Right atrium auricular region (tissue), 2 donors: ENCODE results near the gene DCAF8L1. TPM values are rescaled to one million over a fixed set of nuclear protein-coding genes. Genes with fewer than 3 reads are reported as not detected.

ENCODE experiments used
- DNase-seq: peaks from one replicate; pipeline ENCODE4 v3.0.0-alpha.2; 2019; ENCODE audit warnings: low spot score
- H3K27ac ChIP-seq, 2 donors: fragments of 200-600 bp; sonication (generic); 1 replicate in 1 of 2; 2 replicates in 1 of 2; pipeline ENCODE4 v1.5.1; 2016 to 2019
- H3K27me3 ChIP-seq, 2 donors: fragments of 200-600 bp; sonication (generic); one replicate each; pipeline versions ENCODE4 v1.5.1 to v1.6.0; 2017 to 2019
- H3K36me3 ChIP-seq: fragments of 200-600 bp; sonication (generic); one replicate; pipeline ENCODE4 v1.5.1; 2016
- H3K4me1 ChIP-seq, 2 donors: fragments of 200-600 bp; sonication (generic); one replicate each; pipeline versions ENCODE4 v1.5.1 to v1.6.0; 2017 to 2019
- H3K4me3 ChIP-seq, 2 donors: fragments of 200-600 bp; sonication (generic); 1 replicate in 1 of 2; 2 replicates in 1 of 2; pipeline ENCODE4 v1.5.1; 2017 to 2019; ENCODE audit warnings: mild to moderate bottlenecking in 1 of 2, moderate library complexity in 1 of 2
- H3K9me3 ChIP-seq, 2 donors: fragments of 200-600 bp; sonication (generic); one replicate each; pipeline ENCODE4 v1.5.1; 2019
- total RNA-seq, 2 donors: library from RNA; depleted of rRNA; stranded (reverse); fragments of >200 nt; gene quantifications; one replicate each; pipeline ENCODE4 v1.1.0, GENCODE V29; 2016
- TF ChIP-seq, protein P1 (sequence below), 2 donors: fragments of 200-600 bp; sonication (generic); IDR thresholded peaks; one replicate each; pipeline ENCODE4 v1.5.1; 2019; ENCODE audit warnings: antibody characterized with exemption in 2 of 2

DCAF8L1 gene
- total RNA-seq: not detected

DNA sequence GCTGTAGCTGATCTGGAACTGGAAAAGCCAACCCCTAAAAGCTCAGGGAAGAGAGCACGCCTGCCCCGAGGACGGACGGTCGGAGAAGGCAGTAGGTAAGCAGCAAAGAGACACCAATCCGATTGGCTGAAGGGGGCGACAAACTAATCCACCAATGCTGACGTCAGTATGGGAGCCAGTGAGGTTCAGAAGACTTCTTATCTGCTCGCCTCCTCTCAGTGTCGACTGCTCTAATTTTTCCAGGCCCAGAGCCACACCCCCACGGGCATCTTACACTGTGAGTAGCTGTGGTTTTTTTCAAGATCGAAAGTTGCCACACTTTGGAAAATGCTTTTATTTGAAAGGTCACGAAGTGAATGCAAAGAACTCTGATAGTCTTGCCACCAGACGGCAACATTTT lies at the start of gene DCAF8L1:
Gene DCAF8L1 (minus strand): TSS at position 101 of the 400 bp plus-strand sequence. CDS start 115 bp downstream, outside the sequence.
- Histone ChIP-seq H3K27ac (no peak within 1 kb of the TSS), H3K9me3 (no peaks in the 10 kb centered on the region), H3K4me1 (no peaks in the 10 kb centered on the region), H3K36me3 (no peaks in the 10 kb centered on the region), H3K4me3 (no peak within 1 kb of the TSS), H3K27me3 (no peaks in the 10 kb centered on the region)
- no peak for DNase-seq
- TF ChIP-seq, protein P1, sequence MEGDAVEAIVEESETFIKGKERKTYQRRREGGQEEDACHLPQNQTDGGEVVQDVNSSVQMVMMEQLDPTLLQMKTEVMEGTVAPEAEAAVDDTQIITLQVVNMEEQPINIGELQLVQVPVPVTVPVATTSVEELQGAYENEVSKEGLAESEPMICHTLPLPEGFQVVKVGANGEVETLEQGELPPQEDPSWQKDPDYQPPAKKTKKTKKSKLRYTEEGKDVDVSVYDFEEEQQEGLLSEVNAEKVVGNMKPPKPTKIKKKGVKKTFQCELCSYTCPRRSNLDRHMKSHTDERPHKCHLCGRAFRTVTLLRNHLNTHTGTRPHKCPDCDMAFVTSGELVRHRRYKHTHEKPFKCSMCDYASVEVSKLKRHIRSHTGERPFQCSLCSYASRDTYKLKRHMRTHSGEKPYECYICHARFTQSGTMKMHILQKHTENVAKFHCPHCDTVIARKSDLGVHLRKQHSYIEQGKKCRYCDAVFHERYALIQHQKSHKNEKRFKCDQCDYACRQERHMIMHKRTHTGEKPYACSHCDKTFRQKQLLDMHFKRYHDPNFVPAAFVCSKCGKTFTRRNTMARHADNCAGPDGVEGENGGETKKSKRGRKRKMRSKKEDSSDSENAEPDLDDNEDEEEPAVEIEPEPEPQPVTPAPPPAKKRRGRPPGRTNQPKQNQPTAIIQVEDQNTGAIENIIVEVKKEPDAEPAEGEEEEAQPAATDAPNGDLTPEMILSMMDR (IDR thresholded peaks at IDR 0.05): no peak

DNA sequence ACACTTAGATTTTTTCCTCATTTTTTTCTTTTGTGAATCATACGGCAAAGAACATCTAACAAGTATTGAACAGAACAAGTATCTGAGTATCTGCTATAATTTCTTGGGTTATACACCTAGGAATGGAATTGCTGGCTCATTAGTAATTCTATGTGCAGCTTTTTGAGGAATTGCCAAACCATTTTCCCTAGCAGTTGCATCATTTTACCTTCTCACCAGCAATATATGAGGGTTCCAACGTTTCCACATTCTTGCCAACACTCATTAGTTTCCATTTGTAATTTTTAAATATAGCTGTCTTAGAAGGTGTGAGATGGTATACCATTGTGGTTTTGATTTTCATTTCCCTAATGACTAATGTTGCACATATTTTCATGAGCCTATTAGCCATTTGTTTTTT lies 41.1 kb upstream of the DCAF8L1 start:
- Histone ChIP-seq H3K36me3 (no peaks in the 10 kb centered on the region), H3K4me3 (no peak overlapping the region), H3K27ac (no peak overlapping the region), H3K9me3 (peaks cover 0 to 7% of the 10 kb centered on the region in 2 donors), H3K27me3 (no peaks in the 10 kb centered on the region), H3K4me1 (no peaks in the 10 kb centered on the region)
- TF ChIP-seq, protein P1 (IDR thresholded peaks at IDR 0.05): no peak
- DNase-seq: no peak

DNA sequence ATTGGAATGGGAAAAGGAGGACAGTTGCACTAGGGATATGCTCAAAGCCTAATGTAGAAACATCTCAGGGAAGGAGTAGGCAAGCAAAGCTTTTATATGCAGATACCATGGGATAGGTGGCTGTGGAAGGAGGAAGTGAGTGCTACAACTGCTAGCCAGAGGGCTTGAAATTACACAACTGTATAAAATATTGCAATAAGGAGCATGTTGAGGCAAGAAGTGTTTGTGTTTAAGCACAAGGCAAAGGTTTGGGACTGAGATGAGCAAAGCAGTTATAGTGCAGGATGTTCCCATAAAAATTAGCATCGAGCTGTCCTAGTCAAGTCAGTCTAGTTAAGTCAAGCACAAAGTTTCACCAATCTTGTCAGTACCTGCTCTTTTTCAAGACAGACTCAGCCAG lies 35.6 kb upstream of the DCAF8L1 start:
- TF ChIP-seq, protein P1 (IDR thresholded peaks at IDR 0.05): no peak
- Histone ChIP-seq H3K27me3 (no peaks in the 10 kb centered on the region), H3K4me1 (no peaks in the 10 kb centered on the region), H3K27ac (no peak overlapping the region), H3K36me3 (no peaks in the 10 kb centered on the region), H3K9me3 (no peaks in the 10 kb centered on the region), H3K4me3 (no peak overlapping the region)
- no peak for DNase-seq

DNA sequence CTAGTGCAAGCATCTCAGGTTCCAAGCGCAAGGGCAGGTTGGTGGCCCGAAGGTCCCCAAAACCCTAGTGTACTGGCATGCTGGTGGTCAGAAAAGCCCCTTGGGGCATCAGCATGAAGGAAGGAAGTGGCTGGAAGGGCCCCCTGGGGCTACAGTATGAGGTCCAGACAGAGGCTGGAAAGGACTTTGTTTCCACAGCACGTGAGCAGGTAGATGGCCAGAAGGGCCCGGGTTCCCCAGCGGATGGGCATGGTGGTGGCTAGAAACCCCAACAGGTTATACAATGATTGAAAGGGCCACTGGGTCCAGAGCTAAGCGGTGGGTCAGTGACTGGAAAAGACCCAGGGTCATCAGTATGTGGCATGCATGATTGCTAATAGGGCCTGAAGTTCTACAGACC lies 34.7 kb upstream of the DCAF8L1 start:
- TF ChIP-seq, protein P1 (IDR thresholded peaks at IDR 0.05): no peak
- H3K27me3 ChIP-seq: no peaks in the 10 kb centered on the region
- H3K36me3 ChIP-seq: no peaks in the 10 kb centered on the region
- no peak overlapping the region for H3K27ac ChIP-seq
- no peak for DNase-seq
- no peaks in the 10 kb centered on the region for H3K9me3 ChIP-seq
- no peaks in the 10 kb centered on the region for H3K4me1 ChIP-seq
- H3K4me3 ChIP-seq: no peak overlapping the region

DNA sequence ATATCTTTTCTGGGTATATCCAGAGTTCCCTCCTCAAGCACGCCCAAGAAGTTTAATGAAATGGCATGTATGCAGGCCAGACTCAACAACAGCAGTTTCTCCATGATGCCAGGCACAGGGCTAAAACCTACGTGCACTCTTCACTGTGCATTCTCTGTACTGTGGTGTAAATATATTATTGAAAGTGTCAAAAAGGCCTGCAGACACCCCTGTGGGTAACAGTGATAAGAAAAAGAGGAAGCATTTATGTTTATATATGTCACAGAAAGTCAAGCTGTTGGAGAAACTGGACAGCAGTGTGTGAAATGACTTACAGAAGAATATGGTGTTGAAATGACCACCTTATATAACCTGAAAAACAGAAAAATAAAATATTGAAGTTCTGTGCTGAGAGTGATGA lies 29.6 kb upstream of the DCAF8L1 start:
- H3K27ac ChIP-seq: no peak overlapping the region
- no peak overlapping the region for H3K4me3 ChIP-seq
- no peaks in the 10 kb centered on the region for H3K36me3 ChIP-seq
- no peaks in the 10 kb centered on the region for H3K27me3 ChIP-seq
- no peaks in the 10 kb centered on the region for H3K9me3 ChIP-seq
- TF ChIP-seq, protein P1 (IDR thresholded peaks at IDR 0.05): no peak
- no peak for DNase-seq
- no peaks in the 10 kb centered on the region for H3K4me1 ChIP-seq

DNA sequence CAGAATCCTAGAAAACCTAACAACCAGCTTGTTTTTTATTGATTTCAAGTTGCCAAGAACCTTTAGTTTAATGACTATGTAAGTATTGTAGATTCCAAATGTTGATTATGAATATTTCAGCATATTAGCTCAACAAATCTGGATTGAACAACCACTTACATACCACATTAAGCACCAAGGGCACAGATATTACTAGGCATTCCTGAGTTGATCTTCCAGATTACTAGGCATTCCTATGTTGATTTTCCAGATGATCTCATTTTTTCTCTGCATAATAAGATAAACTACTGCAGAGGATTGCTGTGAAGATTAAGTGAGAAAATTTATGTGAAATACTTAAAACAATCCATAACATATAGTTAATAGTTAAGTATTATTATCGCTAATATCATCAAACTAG lies 17.4 kb upstream of the DCAF8L1 start:
- no peaks in the 10 kb centered on the region for H3K36me3 ChIP-seq
- no peak overlapping the region for H3K4me3 ChIP-seq
- TF ChIP-seq, protein P1 (IDR thresholded peaks at IDR 0.05): no peak
- no peak for DNase-seq
- no peaks in the 10 kb centered on the region for H3K4me1 ChIP-seq
- H3K27me3 ChIP-seq: no peaks in the 10 kb centered on the region
- H3K27ac ChIP-seq: no peak overlapping the region
- no peaks in the 10 kb centered on the region for H3K9me3 ChIP-seq
